Loucy (cell line): ENCODE data around the gene MYH7.
"Not testable (repeated sequence)": the region's sequence is repeated elsewhere in the genome, so short reads cannot be mapped to it uniquely, and the experiment has no call there.

ENCODE experiments used
- CTCF ChIP-seq: fragments of 200-600 bp; sonication (generic); conservative IDR thresholded peaks from 2 replicates; pipeline ENCODE4 v1.5.1; 2014; ENCODE audit warnings: mild to moderate bottlenecking, antibody characterized with exemption, low read length
- EZH2phosphoT487 ChIP-seq: fragments of 200-600 bp; IDR thresholded peaks from 2 replicates; pipeline ENCODE4 v1.6.1; 2018; ENCODE audit warnings: antibody characterized with exemption, mild to moderate bottlenecking, moderate library complexity, borderline replicate concordance

GRCh38 chr14:23419646-23420045 lies 15.8 kb downstream of the MYH7 start:
- TF ChIP-seq CTCF, EZH2phosphoT487: not testable (repeated sequence)
